Measurements from ENCODE around the gene RELN.

DNA sequence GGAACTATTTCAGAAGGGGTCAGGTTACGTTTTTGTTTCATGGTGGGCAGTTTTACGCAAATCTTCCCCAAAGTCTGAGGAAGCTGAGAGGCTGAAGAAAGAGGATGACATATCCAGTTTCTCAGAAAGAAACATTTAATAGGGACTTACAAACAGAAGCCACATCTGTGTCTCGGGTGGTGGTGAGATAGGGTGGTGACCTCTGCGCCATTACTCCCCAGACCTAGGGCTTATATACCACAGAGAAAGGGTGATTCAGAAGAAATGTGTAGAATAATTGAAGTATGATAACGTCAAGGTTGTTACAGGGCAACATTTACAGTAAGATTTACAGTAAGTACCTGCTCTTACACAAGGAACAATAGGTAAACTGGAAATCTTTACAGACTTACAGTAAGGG, 43.0 kb upstream of the RELN start:
- TF ChIP-seq CSDC2 (CRISPR knock-in tag; IDR thresholded peaks at IDR 0.05) (no peak), ZFP30 (CRISPR knock-in tag; IDR thresholded peaks at IDR 0.05) (no peak), ISL1 (CRISPR knock-in tag; IDR thresholded peaks at IDR 0.05) (no peak)

Data from SK-N-SH treated with all-trans-retinoic acid at 6 μM for 48 hours (cell line).